DND-41 (cell line): ENCODE data around the gene NFKBIE.

Experiments
- ATAC-seq: fragments of 200-7000 bp; cut with Tn5 transposase; 3 replicates; pipeline ENCODE4 v1.9.1; 2021; ENCODE audit warnings: low read depth; ENCODE audit not compliant: insufficient read depth
- DNase-seq: peaks from one replicate; pipeline ENCODE4 v3.0.0-alpha.2; 2020
- H2AFZ ChIP-seq: 2 replicates; pipeline ENCODE4 v1.6.0; 2012; ENCODE audit warnings: low read depth, low read length
- H3K27ac ChIP-seq: 2 replicates; pipeline ENCODE4 v1.5.1; 2012; ENCODE audit warnings: low read length, inconsistent platforms
- H3K27me3 ChIP-seq: fragments of 200-600 bp; sonication (generic); 2 replicates; pipeline ENCODE4 v1.6.0; 2012; ENCODE audit warnings: low read length, mild to moderate bottlenecking, inconsistent platforms; ENCODE audit not compliant: insufficient read depth, poor library complexity
- H3K36me3 ChIP-seq: 2 replicates; pipeline ENCODE4 v1.5.1; 2012; ENCODE audit warnings: low read length, inconsistent platforms; ENCODE audit not compliant: insufficient read depth
- H3K4me1 ChIP-seq: 2 replicates; pipeline ENCODE4 v1.5.1; 2012; ENCODE audit warnings: mild to moderate bottlenecking, low read length; ENCODE audit not compliant: insufficient read depth
- H3K4me2 ChIP-seq: 2 replicates; pipeline ENCODE4 v1.6.0; 2012; ENCODE audit warnings: mild to moderate bottlenecking, moderate library complexity, low read length, inconsistent platforms; ENCODE audit not compliant: insufficient read depth
- H3K4me3 ChIP-seq, 2 experiments: fragments of 200-600 bp in 1 of 2; shearing (Covaris generic) in 1 of 2; 2 replicates each; pipeline ENCODE4 v1.5.1; 2012 to 2016; ENCODE audit warnings: inconsistent platforms in 2 of 2, low read length in 2 of 2, mild to moderate bottlenecking in 2 of 2, low read depth in 1 of 2, moderate library complexity in 1 of 2
- H3K79me2 ChIP-seq: 2 replicates; pipeline ENCODE4 v1.6.0; 2012; ENCODE audit warnings: low read length, inconsistent platforms; ENCODE audit not compliant: insufficient read depth
- H3K9ac ChIP-seq: 2 replicates; pipeline ENCODE4 v1.6.0; 2012; ENCODE audit warnings: low read depth, mild to moderate bottlenecking, inconsistent platforms, low read length, moderate library complexity
- H3K9me3 ChIP-seq: 2 replicates; pipeline ENCODE4 v1.5.1; 2012; ENCODE audit warnings: low read length, moderate library complexity, mild to moderate bottlenecking, inconsistent platforms; ENCODE audit not compliant: insufficient read depth, severe bottlenecking
- H4K20me1 ChIP-seq: 2 replicates; pipeline ENCODE4 v1.6.0; 2012; ENCODE audit warnings: low read length; ENCODE audit not compliant: insufficient read depth
- EZH2 ChIP-seq: IDR thresholded peaks from 3 replicates; pipeline ENCODE4 v1.6.1; 2012; ENCODE audit warnings: borderline replicate concordance, low read depth, mild to moderate bottlenecking, moderate library complexity, low read length, inconsistent platforms; ENCODE audit not compliant: severe bottlenecking
- TF ChIP-seq, protein P1 (sequence below): IDR thresholded peaks from 2 replicates; pipeline ENCODE4 v1.5.1; 2012; ENCODE audit warnings: borderline replicate concordance, low read length, moderate library complexity, mild to moderate bottlenecking; ENCODE audit not compliant: poor library complexity, severe bottlenecking; ENCODE audit errors: extremely low read depth

The NFKBIE gene

DNA sequence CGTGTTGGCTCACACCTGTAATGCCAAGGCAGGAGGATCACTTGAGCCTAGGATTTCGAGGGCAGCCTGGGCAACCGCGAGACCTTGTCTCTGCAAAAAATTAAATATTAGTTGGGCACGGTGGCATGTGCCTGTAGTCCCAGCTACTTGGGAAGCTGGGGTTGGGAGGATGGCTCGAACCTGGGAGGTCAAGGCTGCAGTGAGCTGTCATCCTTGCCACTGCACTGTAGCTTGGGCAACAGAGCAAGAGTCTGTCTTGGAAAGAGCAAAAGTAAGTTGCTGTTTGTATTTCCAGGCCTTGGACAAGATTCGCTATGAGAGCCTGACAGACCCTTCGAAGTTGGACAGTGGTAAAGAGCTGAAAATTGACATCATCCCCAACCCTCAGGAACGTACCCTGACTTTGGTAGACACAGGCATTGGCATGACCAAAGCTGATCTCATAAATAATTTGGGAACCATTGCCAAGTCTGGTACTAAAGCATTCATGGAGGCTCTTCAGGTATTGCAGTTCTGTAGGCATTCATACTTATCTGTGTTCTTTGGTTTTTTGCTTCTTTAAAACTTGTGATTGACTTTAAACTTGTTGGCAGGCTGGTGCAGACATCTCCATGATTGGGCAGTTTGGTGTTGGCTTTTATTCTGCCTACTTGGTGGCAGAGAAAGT lies 16.1 kb downstream of the NFKBIE start:
- Histone ChIP-seq H3K27me3 (no peaks in the 10 kb centered on the region), H3K27ac (no peak overlapping the region), H3K9ac (peak overlapping the region; percentile 93), H3K36me3 (peaks cover 67% of the 10 kb centered on the region), H3K4me2 (peak overlapping the region; percentile 92), H3K4me1 (peaks cover 56% of the 10 kb centered on the region), H3K79me2 (peaks cover 51% of the 10 kb centered on the region), H3K9me3 (no peaks in the 10 kb centered on the region), H2AFZ (no peak overlapping the region), H4K20me1 (peaks cover 65% of the 10 kb centered on the region), H3K4me3 (peak overlapping the region in 1 of 2 experiments; percentile 84; a peak in 1 of 4 replicates)
- DNase-seq (no peak), ATAC-seq (no peak)
- no peak for TF ChIP-seq EZH2
- TF ChIP-seq, protein P1, sequence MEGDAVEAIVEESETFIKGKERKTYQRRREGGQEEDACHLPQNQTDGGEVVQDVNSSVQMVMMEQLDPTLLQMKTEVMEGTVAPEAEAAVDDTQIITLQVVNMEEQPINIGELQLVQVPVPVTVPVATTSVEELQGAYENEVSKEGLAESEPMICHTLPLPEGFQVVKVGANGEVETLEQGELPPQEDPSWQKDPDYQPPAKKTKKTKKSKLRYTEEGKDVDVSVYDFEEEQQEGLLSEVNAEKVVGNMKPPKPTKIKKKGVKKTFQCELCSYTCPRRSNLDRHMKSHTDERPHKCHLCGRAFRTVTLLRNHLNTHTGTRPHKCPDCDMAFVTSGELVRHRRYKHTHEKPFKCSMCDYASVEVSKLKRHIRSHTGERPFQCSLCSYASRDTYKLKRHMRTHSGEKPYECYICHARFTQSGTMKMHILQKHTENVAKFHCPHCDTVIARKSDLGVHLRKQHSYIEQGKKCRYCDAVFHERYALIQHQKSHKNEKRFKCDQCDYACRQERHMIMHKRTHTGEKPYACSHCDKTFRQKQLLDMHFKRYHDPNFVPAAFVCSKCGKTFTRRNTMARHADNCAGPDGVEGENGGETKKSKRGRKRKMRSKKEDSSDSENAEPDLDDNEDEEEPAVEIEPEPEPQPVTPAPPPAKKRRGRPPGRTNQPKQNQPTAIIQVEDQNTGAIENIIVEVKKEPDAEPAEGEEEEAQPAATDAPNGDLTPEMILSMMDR, result no peak

DNA sequence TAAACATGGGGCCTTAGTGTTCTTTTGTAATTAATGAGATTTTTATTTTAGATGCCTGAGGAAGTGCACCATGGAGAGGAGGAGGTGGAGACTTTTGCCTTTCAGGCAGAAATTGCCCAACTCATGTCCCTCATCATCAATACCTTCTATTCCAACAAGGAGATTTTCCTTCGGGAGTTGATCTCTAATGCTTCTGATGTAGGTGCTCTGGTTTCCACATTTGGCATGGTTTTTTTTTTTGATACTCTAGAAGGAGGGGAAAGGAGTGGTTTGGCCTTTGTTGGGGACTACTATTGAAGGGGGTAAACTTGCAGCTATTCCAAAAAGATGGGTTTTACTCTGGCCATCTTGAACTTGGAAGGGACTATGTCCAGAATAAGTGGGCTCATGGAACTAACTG lies 16.8 kb downstream of the NFKBIE start:
- DNase-seq, result no peak
- Histone ChIP-seq H3K27me3 (no peaks in the 10 kb centered on the region), H3K4me2 (peak overlapping the region; percentile 92), H3K4me1 (peaks cover 55% of the 10 kb centered on the region), H3K79me2 (peaks cover 51% of the 10 kb centered on the region), H4K20me1 (peaks cover 63% of the 10 kb centered on the region), H2AFZ (no peak overlapping the region), H3K9ac (peak overlapping the region; percentile 93), H3K27ac (peak overlapping the region; percentile 92; the same call in 1 of the 2 replicates), H3K9me3 (no peaks in the 10 kb centered on the region), H3K36me3 (peaks cover 61% of the 10 kb centered on the region), H3K4me3 (peak overlapping the region; percentile 84 to 94; a peak in 3 of 4 replicates)
- no peak for ATAC-seq
- TF ChIP-seq, protein P1, result no peak
- TF ChIP-seq EZH2, result no peak

DNA sequence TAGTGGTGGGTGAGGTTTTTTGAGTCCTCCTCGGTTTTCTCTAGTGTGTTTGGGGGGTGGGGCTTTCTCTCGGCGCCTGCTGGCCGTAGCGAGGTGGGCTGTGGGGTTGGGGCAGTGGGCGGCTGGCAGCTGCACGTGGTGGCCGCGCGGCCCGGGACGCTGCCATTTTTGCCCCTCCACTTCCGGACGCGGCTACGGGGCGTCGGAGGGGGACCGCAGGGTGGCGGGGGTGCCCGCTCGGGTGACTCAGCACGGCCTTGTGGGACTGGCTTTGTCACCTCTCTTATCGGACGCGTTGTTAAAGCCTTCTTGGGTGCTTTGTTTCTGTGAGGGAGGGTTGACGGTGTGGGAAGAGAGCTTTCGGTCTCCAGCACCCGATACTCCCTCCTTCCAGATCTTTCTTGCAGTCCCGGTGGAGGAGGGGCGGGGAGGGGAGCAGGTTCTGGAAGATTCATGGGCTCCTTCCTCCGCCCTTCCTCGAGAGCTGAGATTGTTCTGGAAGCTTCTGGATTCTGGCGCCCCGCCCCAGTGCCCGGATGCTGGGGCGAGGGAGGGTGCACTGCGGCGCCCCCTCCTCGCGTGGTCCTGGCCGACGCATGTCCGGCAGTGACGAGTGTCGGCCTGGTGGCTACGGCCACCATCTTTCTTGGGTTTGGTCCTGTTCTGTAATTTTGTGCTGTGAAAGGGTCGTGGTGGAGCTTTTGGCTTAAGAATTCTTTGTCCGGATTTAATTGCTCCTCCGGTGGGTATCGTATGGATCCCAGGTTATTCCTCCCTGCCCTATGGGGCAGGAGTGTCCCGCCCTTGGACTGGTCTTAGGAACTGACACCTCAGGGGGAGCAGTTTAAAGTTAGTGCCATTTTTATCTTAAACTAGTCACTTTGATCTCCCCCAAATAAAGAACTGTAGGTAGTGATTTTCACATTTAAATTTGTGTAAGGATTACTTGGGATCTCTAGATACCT lies 17.7 kb downstream of the NFKBIE start:
- DNase-seq (peak; percentile 77), ATAC-seq (peak; percentile 64)
- Histone ChIP-seq H3K9me3 (no peaks in the 10 kb centered on the region), H3K9ac (peak overlapping the region; percentile 93), H3K27ac (peak overlapping the region; percentile 92), H4K20me1 (peaks cover 53% of the 10 kb centered on the region), H3K79me2 (peaks cover 49% of the 10 kb centered on the region), H3K36me3 (peaks cover 51% of the 10 kb centered on the region), H3K27me3 (no peaks in the 10 kb centered on the region), H3K4me3 (peak overlapping the region; percentile 84 to 94), H3K4me1 (peaks cover 55% of the 10 kb centered on the region), H3K4me2 (peak overlapping the region; percentile 92), H2AFZ (peak overlapping the region; percentile 95; the same call in 1 of the 2 replicates)
- no peak for TF ChIP-seq EZH2
- TF ChIP-seq, protein P1, result no peak
